GM21381 (cell line): ENCODE results near the gene TRIM17.

ENCODE experiments used
- ATAC-seq: cut with Tn5 transposase; IDR thresholded peaks from one replicate; pipeline ENCODE4 v1.9.1; 2021; ENCODE audit warnings: mild to moderate bottlenecking, moderate library complexity; ENCODE audit not compliant: unreplicated experiment

TRIM17 gene

DNA sequence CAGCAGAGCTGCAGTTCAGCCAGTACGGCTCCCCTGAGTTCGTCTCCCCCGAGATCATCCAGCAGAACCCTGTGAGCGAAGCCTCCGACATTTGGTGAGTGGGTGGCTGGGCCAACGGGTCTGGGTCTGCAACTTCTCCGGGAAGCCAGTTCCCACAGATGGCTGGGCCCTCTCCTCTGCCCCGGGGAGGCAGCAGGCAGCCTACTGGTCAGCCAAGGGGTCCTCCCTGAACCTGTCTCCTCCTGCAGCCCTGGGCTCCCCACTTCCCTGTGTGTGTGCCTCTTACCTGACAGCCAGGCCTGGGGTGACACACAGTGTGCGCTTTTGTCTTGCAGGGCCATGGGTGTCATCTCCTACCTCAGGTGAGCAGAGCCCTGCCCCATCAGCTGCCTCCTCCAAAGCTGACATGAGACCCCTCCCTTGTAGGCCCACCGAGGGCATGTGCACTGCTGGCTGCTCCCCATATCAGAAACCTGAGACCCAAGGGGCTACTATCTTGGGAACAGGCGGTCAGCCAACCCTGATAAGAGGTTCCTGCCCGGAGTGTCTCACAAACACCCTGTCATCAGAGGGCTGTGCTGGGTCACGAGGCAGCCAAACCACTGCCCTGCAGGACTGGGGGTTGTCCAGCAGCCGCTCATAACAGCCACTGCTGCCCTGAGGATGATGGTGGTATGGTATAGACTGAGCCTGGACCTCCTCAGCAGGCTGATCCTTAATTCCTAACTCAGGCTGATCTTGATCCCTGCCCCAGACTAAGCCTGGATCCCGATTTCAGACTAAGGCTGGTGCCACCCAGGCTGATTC, 47.7 kb downstream of the TRIM17 start:
- ATAC-seq, result no peak

- ATAC-seq, result no peak
These were observed 48.6 kb downstream of the TRIM17 start for GRCh38 chr1:228367798-228368791.

- no peak for ATAC-seq
These were observed 49.6 kb downstream of the TRIM17 start for GRCh38 chr1:228366866-228367741.

DNA sequence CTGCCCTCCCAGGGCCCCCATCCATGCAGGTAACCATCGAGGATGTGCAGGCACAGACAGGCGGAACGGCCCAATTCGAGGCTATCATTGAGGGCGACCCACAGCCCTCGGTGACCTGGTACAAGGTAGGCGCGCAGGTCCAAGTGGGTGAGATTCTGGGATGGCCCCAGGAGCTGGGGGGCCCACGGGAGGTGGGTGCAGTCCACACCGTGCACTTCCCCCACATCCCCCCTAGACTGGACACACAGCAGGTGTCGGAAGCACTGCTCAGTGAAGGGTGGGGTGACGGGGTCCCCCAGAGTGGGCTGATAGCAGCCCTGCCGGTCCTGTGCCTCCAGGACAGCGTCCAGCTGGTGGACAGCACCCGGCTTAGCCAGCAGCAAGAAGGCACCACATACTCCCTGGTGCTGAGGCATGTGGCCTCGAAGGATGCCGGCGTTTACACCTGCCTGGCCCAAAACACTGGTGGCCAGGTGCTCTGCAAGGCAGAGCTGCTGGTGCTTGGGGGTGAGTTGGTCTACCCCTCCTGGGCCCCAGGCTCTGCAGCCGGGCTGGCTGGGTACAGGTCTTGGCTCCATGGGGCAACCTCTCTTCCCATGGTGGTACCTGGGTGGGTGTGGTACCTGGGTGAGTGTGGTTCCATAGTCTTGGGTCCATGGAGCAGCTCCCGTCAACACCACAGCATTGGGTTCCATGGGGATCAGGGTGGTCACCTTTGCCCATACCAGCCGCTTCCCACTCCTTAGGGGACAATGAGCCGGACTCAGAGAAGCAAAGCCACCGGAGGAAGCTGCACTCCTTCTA, 50.4 kb downstream of the TRIM17 start:
- no peak for ATAC-seq

GRCh38 chr1:228365271-228366061, 51.2 kb downstream of the TRIM17 start:
- no peak for ATAC-seq

GRCh38 chr1:228364706-228365213, 51.9 kb downstream of the TRIM17 start:
- ATAC-seq, result no peak

DNA sequence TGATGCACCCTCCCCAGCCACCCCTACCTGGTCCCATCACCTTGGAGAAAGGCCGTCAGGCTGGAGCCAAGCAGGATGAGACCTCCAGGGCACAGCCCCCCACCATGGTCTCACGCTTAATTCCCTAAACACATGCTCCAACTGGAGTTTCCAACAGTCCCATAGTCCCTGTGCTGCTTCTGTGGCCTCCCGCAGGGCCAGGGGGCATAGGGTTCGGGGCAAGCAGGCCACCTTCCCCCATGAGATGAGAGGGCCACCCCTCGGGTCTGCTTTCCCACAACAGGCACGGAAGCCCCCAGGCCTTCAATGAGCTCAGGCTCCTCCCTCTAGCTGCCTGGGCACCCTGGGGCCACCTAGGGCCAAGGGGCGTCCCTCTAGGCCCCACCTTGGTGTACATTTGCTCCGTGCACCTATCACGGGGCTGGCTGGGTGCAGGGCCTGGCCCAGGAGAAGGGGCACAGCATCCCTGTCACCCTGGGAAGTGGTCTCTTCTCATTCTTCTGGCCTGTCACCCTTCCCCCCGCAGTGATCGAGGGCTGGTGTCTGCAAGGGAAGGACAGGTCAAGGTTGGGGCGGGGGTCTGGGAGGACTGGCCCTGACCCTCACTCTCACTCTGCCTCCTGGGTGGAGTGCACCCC, 52.5 kb downstream of the TRIM17 start:
- no peak for ATAC-seq

GRCh38 chr1:228363686-228364067, 53.0 kb downstream of the TRIM17 start:
- no peak for ATAC-seq

DNA sequence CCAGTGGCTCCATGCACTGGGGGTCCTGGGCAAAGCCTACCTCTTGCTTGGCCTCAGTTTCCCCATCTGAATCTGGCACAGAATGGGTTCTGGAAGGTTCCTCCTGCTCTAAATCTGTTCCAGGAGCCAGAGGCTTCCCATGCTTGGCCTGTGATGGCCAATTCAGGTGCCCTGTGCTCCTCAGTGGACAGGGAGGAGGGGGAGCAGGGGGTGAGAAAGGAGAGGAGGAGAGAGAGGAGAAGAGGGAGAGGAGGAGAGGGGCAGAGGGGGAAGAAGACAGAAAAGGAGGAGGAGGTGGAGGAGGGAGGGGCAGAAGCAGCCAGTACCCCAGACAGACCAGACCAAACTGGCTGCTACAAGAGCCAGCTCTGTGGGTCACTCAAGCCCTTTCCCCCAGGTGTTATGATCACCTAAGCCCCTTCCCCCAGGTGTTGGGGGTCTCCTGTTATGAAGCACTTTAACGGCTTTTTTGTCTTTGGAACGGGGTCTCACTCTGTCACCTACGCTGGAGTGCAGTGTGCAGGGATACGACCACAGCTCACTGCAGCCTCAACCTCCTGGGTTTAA, 53.7 kb downstream of the TRIM17 start:
- no peak for ATAC-seq

- ATAC-seq, result no peak
These were observed 54.3 kb downstream of the TRIM17 start for GRCh38 chr1:228362141-228362883.

- no peak for ATAC-seq
These were observed 55.1 kb downstream of the TRIM17 start for GRCh38 chr1:228361314-228362140.

- ATAC-seq, result no peak
These were observed 55.9 kb downstream of the TRIM17 start for GRCh38 chr1:228360533-228361313.

- ATAC-seq, result no peak
These were observed 56.8 kb downstream of the TRIM17 start for GRCh38 chr1:228359613-228360532.

GRCh38 chr1:228358764-228359612, 57.7 kb downstream of the TRIM17 start:
- ATAC-seq, result no peak
